Adrenal gland (tissue), 5 donors: ENCODE data around the gene LSM11.

Experiments
- CTCF ChIP-seq, 6 experiments: fragments of 450-650 bp in 4 of 6; fragments of 200-600 bp in 2 of 6; sonication (generic) in 1 of 6; IDR thresholded peaks; 1 replicate in 5 of 6; 2 replicates in 1 of 6; pipeline versions ENCODE4 v1.5.1 to v1.8.0; 2016 to 2021; ENCODE audit warnings: antibody characterized with exemption in 6 of 6, mild to moderate bottlenecking in 2 of 6, moderate library complexity in 1 of 6
- POLR2A ChIP-seq, 2 donors: fragments of 450-650 bp; IDR thresholded peaks; one replicate each; pipeline ENCODE4 v1.6.1; 2017; ENCODE audit warnings: antibody characterized with exemption in 2 of 2, mild to moderate bottlenecking in 2 of 2, moderate library complexity in 1 of 2
- donor health status: DM: no; HTN: no; CAD: no.

GRCh38 chr5:157718519-157718918 is 25.0 kb upstream of the LSM11 start:
- TF ChIP-seq POLR2A (IDR thresholded peaks at IDR 0.05) (no peak), CTCF (IDR thresholded peaks at IDR 0.05) (peak; percentile 17 to 86 (median 75))
